ENCODE measurements around the gene SYNPO2L.
"Not testable (repeated sequence)": the region's sequence is repeated elsewhere in the genome, so short reads cannot be mapped to it uniquely, and the experiment has no call there.

SYNPO2L gene, protein sequence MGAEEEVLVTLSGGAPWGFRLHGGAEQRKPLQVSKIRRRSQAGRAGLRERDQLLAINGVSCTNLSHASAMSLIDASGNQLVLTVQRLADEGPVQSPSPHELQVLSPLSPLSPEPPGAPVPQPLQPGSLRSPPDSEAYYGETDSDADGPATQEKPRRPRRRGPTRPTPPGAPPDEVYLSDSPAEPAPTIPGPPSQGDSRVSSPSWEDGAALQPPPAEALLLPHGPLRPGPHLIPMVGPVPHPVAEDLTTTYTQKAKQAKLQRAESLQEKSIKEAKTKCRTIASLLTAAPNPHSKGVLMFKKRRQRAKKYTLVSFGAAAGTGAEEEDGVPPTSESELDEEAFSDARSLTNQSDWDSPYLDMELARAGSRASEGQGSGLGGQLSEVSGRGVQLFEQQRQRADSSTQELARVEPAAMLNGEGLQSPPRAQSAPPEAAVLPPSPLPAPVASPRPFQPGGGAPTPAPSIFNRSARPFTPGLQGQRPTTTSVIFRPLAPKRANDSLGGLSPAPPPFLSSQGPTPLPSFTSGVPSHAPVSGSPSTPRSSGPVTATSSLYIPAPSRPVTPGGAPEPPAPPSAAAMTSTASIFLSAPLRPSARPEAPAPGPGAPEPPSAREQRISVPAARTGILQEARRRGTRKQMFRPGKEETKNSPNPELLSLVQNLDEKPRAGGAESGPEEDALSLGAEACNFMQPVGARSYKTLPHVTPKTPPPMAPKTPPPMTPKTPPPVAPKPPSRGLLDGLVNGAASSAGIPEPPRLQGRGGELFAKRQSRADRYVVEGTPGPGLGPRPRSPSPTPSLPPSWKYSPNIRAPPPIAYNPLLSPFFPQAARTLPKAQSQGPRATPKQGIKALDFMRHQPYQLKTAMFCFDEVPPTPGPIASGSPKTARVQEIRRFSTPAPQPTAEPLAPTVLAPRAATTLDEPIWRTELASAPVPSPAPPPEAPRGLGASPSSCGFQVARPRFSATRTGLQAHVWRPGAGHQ

GRCh38 chr10:73655990-73656298 is at the start of gene SYNPO2L:
SYNPO2L (minus strand) TSS chr10:73656029; CDS start chr10:73655922, 107 bp downstream.
- Mint-ChIP-seq H3K27me3 (no peaks in the 10 kb centered on the region), H3K4me3 (peak within 1 kb of the TSS; percentile 32 to 40), H3K27ac (peak within 1 kb of the TSS in 1 of 2 donors; percentile 72), H3K4me1 (peaks cover 23% of the 10 kb centered on the region), H3K9me3 (no peaks in the 10 kb centered on the region)
- no peak for ATAC-seq
- no peak for DNase-seq

GRCh38 chr10:73703924-73704323 is 48.1 kb upstream of the SYNPO2L start:
- DNase-seq, H3K27me3 Mint-ChIP-seq, ATAC-seq, H3K4me3 Mint-ChIP-seq, H3K27ac Mint-ChIP-seq, H3K9me3 Mint-ChIP-seq: not testable (repeated sequence)
- peaks cover 27% of the 10 kb centered on the region for H3K4me1 Mint-ChIP-seq

DNA sequence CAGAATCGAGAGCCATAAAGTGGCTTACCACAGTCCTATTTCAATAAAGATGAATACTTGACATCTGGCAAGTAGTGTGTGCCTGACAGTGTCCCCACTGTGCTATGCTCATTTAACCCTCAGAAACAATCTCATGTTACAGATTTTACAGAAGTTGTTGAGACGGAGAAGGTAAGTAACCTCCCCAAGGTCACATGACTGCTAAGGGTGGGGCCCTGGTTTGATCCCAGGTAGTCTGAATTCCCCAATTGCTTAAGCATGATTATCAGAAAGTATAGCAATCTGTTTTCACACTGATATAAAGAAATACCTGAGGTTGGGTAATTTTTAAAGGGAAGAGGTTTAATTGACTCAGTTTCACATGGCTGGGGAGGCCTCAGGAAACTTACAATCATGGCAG is 43.0 kb upstream of the SYNPO2L start:
- ATAC-seq, H3K27ac Mint-ChIP-seq, H3K4me3 Mint-ChIP-seq, H3K4me1 Mint-ChIP-seq, H3K9me3 Mint-ChIP-seq, H3K27me3 Mint-ChIP-seq, DNase-seq: not testable (repeated sequence)

GRCh38 chr10:73697675-73698159 is 41.9 kb upstream of the SYNPO2L start, which contains the start of gene AGAP5:
AGAP5 (minus strand) TSS chr10:73698109; CDS start chr10:73697755, 354 bp downstream.
- not testable (repeated sequence) for H3K4me1 Mint-ChIP-seq, H3K9me3 Mint-ChIP-seq, ATAC-seq, DNase-seq, H3K27ac Mint-ChIP-seq, H3K4me3 Mint-ChIP-seq, H3K27me3 Mint-ChIP-seq

DNA sequence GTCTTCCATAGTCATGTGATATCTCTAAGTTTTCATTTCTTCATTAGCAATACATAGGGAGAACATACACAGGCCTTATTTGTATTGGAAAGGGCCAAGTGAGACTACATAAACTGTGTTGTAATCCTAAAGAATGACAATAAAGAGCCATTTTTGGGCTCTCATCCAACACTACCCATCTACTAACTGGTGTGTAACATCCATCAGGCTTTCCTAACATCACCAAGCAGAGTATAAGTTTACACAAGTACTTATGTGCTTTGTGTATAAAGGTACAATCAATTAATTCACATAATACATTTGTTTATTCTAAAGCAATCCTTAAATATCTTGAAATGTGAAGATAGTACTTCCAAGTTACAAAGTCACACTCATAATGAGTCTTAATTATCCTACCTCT is 39.5 kb upstream of the SYNPO2L start:
- not testable (repeated sequence) for H3K9me3 Mint-ChIP-seq, H3K4me3 Mint-ChIP-seq, H3K27me3 Mint-ChIP-seq, H3K27ac Mint-ChIP-seq, ATAC-seq, H3K4me1 Mint-ChIP-seq, DNase-seq

GRCh38 chr10:73690755-73691154 is 34.9 kb upstream of the SYNPO2L start:
- not testable (repeated sequence) for H3K27ac Mint-ChIP-seq, ATAC-seq

GRCh38 chr10:73689596-73689995 is 33.8 kb upstream of the SYNPO2L start:
- ATAC-seq, H3K4me3 Mint-ChIP-seq, DNase-seq, H3K9me3 Mint-ChIP-seq, H3K4me1 Mint-ChIP-seq, H3K27me3 Mint-ChIP-seq, H3K27ac Mint-ChIP-seq: not testable (repeated sequence)

More at GRCh38 chr10:73690755-73691154, 34.9 kb upstream of the SYNPO2L start:
- not testable (repeated sequence) for H3K9me3 Mint-ChIP-seq, H3K4me1 Mint-ChIP-seq, H3K27me3 Mint-ChIP-seq, DNase-seq, H3K4me3 Mint-ChIP-seq

- not testable (repeated sequence) for DNase-seq, H3K4me3 Mint-ChIP-seq, H3K4me1 Mint-ChIP-seq, H3K27ac Mint-ChIP-seq, H3K9me3 Mint-ChIP-seq, H3K27me3 Mint-ChIP-seq, ATAC-seq
Measured at GRCh38 chr10:73687641-73688040, 31.8 kb upstream of the SYNPO2L start.

GRCh38 chr10:73674546-73674945 is 18.7 kb upstream of the SYNPO2L start:
- H3K27me3 Mint-ChIP-seq, ATAC-seq, H3K27ac Mint-ChIP-seq: not testable (repeated sequence)

DNA sequence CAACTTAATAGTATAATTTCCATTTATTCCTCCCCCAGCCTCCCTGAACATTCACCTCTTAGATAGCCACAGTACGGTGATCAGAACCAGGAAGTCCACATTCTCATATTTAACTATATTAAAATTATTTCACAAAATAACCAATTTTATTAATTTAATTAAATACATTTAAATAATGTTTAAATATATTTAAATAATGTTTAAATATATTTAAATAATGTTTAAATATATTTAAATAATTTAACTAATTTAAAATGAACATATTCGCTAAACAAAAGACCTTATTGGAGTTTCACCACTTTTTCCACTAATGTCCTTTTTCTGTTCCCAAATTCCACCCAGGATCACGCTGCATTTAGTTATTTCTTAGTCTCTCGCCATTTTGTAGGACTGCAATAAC is 12.5 kb upstream of the SYNPO2L start:
- H3K4me3 Mint-ChIP-seq, DNase-seq, ATAC-seq, H3K9me3 Mint-ChIP-seq, H3K27ac Mint-ChIP-seq, H3K4me1 Mint-ChIP-seq, H3K27me3 Mint-ChIP-seq: not testable (repeated sequence)

More at GRCh38 chr10:73674546-73674945, 18.7 kb upstream of the SYNPO2L start:
- not testable (repeated sequence) for H3K4me3 Mint-ChIP-seq, H3K9me3 Mint-ChIP-seq, H3K4me1 Mint-ChIP-seq, DNase-seq

DNA sequence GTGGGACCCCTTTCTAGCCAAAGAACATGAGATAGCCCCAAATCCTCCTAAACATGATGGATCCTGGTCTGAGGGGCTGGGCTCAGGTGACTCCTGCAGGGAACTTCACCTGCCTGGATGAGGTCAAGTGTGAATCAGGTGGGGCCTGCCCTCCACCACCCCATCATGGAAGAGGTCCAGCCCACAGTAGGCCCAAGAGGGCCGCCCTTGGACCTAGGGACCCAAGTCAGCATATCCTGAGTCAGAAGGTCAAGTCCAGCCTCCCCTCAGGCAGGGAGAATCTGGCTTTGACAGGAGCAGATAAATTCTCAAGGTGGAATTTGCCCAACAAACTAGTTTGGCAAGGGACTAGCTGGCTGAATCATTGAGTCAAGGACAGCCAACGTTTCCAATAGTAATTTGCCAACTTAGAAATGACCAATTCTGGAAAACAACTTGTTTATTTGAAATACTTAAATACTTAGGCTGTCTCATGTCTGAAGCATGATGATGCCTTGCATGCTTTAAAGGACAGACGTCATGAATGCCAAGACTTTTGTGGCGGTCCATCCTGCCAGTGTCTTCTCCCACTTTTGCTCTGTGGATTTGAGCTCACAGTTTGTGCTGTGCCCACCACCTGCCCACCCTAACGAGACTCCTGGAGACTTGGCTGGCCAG is 10.5 kb upstream of the SYNPO2L start:
- peak overlapping the region in 1 of 2 donors; percentile 10 for H3K27ac Mint-ChIP-seq
- not testable (repeated sequence) for H3K9me3 Mint-ChIP-seq, H3K4me3 Mint-ChIP-seq, H3K4me1 Mint-ChIP-seq, DNase-seq, H3K27me3 Mint-ChIP-seq, ATAC-seq

GRCh38 chr10:73665581-73665980 is 9.8 kb upstream of the SYNPO2L start:
- not testable (repeated sequence) for H3K9me3 Mint-ChIP-seq, H3K27ac Mint-ChIP-seq, ATAC-seq, DNase-seq, H3K4me1 Mint-ChIP-seq, H3K27me3 Mint-ChIP-seq, H3K4me3 Mint-ChIP-seq

DNA sequence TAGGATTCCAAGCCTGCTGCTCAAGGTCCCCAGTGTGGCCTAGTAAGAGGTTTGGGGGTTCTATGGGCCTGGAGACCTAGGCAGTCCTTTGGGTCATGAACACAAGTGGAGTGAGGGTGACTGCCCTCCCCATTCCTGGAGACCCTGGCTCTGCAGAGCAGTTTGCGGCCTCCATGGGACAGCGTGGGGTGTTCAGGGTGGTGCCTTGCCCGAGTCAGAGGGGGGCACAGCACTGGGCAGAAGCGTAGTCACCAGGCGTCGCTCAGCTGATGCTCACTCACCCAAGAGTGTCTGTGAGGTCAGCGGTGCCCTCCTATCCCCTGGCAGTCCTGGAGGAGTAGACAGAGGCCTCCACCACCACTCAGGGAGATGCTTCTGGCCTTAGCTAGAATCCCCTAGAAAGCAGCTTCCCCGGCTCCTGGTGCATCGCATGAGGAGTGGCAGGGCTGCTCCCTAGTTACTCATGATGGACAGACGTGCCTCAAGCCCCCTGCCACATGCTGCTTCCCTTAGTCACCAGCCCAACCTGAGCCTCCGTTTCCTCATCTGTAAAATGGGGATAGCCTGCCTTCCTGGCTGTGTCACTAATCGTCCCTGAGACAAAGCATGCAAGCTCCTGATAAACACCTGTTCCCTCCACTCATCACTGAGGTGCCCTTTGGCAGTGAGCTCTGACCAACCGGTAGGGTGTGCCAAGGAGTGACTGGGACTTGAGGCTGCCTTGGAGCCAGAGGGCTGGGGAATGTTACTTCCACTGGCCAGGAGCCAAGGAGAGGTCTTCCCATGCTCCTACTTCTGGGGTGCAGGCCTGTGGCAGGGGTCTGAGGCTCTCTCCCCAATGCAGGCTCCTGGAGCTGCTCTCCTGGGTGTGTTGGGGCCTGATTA is 8.6 kb upstream of the SYNPO2L start:
- ATAC-seq, H3K4me3 Mint-ChIP-seq, H3K4me1 Mint-ChIP-seq, H3K9me3 Mint-ChIP-seq, H3K27me3 Mint-ChIP-seq, H3K27ac Mint-ChIP-seq, DNase-seq: not testable (repeated sequence)

DNA sequence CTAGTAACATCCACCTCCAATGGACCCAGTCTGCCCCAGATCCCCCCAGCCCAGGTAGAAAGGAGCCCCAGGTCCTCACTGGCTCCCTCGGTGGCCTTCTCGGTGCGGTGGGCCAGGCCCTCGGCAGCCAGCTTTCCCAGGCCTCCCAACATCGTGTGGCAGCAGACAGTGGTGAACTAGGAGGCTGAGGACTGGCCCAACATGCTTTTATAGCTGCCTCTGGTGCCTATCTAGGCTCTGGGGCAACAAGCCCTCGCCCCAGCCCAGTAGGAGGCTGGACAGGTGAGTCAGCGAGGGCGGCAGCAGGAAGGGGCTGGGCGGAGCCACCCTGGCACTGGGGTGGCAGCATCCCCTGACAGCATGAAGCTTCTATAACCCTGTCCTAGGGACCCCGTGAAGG is 7.8 kb upstream of the SYNPO2L start:
- not testable (repeated sequence) for H3K4me3 Mint-ChIP-seq, ATAC-seq, DNase-seq, H3K9me3 Mint-ChIP-seq, H3K4me1 Mint-ChIP-seq, H3K27ac Mint-ChIP-seq, H3K27me3 Mint-ChIP-seq
